ENCODE measurements around the gene MMP24OS.

DNA sequence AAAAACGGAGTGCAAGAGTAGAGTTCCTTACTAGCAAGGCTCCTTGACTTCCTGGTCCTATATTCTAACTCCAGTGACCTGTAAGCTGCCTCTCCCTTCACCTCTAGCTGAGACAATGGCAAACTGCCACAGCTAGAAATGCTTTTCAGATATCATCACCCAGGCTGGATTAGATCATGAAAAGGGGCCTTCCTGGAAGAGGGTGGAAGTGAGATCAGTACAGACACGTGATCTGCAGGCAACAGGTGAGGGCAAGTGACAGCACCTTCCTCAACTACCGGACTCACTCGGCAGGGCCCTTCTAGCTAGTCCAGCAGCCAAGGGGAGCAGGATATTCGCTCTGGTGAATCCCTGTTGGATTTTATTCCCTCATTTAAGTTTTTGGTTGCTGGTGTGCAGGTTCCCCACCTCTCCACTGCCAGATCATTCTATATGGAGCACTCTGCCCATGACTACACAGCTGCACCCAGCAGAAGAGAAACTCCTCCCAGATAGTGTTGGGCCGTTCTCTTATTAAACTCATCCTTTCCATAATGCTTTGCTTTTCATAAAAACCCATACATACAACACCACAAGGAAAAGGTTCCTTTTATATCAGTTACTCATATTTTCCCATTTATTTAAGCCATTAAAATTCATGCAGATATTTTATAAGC, 40.7 kb upstream of the MMP24OS start:
- TF ChIP-seq POLR2A (IDR thresholded peaks at IDR 0.05): no peak
- TF ChIP-seq CTCF (IDR thresholded peaks at IDR 0.05): no peak
